Fibroblast of skin of left quadriceps (primary cell): ENCODE results near the gene SCN4A.

Experiments used
- DNase-seq, 2 experiments: peaks; one replicate each; pipeline ENCODE4 v3.0.0-alpha.2; 2013; ENCODE audit warnings: low read depth in 2 of 2

Gene SCN4A

GRCh38 chr17:63955232-63955631, 17.5 kb downstream of the SCN4A start:
- DNase-seq = no peak

- DNase-seq = no peak
Measured at GRCh38 chr17:63954402-63955063, 18.2 kb downstream of the SCN4A start.

GRCh38 chr17:63950940-63951907, 21.5 kb downstream of the SCN4A start:
- DNase-seq = no peak

- DNase-seq = no peak
Measured at GRCh38 chr17:63949576-63950250, 23.0 kb downstream of the SCN4A start.

- no peak for DNase-seq
Measured at GRCh38 chr17:63948521-63948920, 24.2 kb downstream of the SCN4A start.

- DNase-seq = no peak
Measured at GRCh38 chr17:63947711-63948330, 24.9 kb downstream of the SCN4A start.

- DNase-seq = no peak
Measured at GRCh38 chr17:63946440-63947363, 26.0 kb downstream of the SCN4A start.

GRCh38 chr17:63945784-63946439, 26.8 kb downstream of the SCN4A start:
- no peak for DNase-seq

- no peak for DNase-seq
Measured at GRCh38 chr17:63944736-63945499, 27.8 kb downstream of the SCN4A start.

- no peak for DNase-seq
Measured at GRCh38 chr17:63943745-63944144, 29.0 kb downstream of the SCN4A start.

GRCh38 chr17:63942309-63942985, 30.3 kb downstream of the SCN4A start:
- no peak for DNase-seq

GRCh38 chr17:63941751-63942150, 31.0 kb downstream of the SCN4A start:
- DNase-seq = no peak

- no peak for DNase-seq
Measured at GRCh38 chr17:63941162-63941561, 31.6 kb downstream of the SCN4A start.

GRCh38 chr17:63940584-63940983, 32.1 kb downstream of the SCN4A start:
- DNase-seq = no peak

- DNase-seq = no peak
Measured at GRCh38 chr17:63939884-63940283, 32.8 kb downstream of the SCN4A start.

GRCh38 chr17:63939401-63939800, 33.3 kb downstream of the SCN4A start:
- DNase-seq = no peak

- DNase-seq = no peak
Measured at GRCh38 chr17:63937920-63938319, 34.8 kb downstream of the SCN4A start.

GRCh38 chr17:63937319-63937718, 35.4 kb downstream of the SCN4A start:
- no peak for DNase-seq
